ENCODE measurements around the gene LONRF2. TPM values are rescaled to one million over a fixed set of nuclear protein-coding genes. Genes with fewer than 3 reads are reported as not detected.

Gene LONRF2
- total RNA-seq, 4 donors from 2014 or later = 33.6 to 45.1 (median 39.5) TPM

DNA sequence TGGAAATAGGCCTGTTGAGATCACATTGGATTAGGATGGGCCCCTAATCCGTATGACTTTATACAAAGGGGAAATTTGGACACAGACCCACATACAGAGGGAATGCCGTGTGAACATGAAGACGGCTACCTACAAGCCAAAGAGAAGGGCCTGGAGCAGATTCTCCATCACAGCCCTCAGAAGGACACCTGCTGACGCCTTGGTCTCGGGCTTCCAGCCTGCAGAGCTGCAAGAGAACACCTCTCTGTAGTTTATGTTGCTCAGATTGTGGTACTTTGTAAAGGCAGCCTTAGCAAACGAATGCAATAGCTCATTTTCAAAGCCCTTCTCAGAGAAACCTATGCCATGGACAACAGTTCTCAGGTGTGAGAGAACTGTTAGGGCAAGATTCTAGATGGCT, 86.1 kb downstream of the LONRF2 start:
- Histone ChIP-seq H3K9me3 (no peaks in the 10 kb centered on the region), H3K36me3 (no peaks in the 10 kb centered on the region), H3K4me3 (no peak overlapping the region), H3K27me3 (no peaks in the 10 kb centered on the region), H3K4me1 (no peaks in the 10 kb centered on the region), H3K27ac (replicated peaks in 1 of 4) (no peak overlapping the region)
- intact Hi-C loops (cut with DNase I) = no loop called here
- no peak for TF ChIP-seq POLR2A (IDR thresholded peaks at IDR 0.05; ENCODE audit: low read depth)
- no peak for TF ChIP-seq POLR2AphosphoS5 (IDR thresholded peaks at IDR 0.05)
- TF ChIP-seq, protein P1, sequence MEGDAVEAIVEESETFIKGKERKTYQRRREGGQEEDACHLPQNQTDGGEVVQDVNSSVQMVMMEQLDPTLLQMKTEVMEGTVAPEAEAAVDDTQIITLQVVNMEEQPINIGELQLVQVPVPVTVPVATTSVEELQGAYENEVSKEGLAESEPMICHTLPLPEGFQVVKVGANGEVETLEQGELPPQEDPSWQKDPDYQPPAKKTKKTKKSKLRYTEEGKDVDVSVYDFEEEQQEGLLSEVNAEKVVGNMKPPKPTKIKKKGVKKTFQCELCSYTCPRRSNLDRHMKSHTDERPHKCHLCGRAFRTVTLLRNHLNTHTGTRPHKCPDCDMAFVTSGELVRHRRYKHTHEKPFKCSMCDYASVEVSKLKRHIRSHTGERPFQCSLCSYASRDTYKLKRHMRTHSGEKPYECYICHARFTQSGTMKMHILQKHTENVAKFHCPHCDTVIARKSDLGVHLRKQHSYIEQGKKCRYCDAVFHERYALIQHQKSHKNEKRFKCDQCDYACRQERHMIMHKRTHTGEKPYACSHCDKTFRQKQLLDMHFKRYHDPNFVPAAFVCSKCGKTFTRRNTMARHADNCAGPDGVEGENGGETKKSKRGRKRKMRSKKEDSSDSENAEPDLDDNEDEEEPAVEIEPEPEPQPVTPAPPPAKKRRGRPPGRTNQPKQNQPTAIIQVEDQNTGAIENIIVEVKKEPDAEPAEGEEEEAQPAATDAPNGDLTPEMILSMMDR (IDR thresholded peaks at IDR 0.05) = no peak
- TF ChIP-seq EP300 (IDR thresholded peaks at IDR 0.05) = no peak
- no peak for DNase-seq (ENCODE audit: extremely low spot score)
- WGBS = 80% methylated on average over 6 of the region's 6 CpGs

DNA sequence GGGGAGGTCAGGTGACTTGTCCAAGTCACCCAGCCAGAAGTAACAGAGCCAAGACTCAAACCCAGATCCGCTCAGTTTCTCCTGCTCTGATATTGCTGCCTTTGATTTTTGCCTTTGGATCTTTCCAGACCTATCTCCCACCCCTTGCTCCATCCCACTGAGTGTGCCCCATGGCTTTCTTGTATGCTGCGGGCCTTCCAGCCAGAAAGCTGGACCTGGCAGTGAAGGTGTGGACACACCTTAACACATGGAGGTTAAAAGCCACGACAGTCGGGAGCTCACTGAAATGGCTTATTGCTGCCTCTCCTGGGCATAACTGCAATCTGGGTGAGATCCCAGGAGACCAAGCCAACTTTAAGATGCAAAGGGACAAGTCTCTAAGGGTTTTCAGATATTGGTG, 86.7 kb downstream of the LONRF2 start:
- DNase-seq (ENCODE audit: extremely low spot score) = no peak
- WGBS = 87% methylated on average over 4 of the region's 4 CpGs
- no peaks in the 10 kb centered on the region for H3K36me3 ChIP-seq

DNA sequence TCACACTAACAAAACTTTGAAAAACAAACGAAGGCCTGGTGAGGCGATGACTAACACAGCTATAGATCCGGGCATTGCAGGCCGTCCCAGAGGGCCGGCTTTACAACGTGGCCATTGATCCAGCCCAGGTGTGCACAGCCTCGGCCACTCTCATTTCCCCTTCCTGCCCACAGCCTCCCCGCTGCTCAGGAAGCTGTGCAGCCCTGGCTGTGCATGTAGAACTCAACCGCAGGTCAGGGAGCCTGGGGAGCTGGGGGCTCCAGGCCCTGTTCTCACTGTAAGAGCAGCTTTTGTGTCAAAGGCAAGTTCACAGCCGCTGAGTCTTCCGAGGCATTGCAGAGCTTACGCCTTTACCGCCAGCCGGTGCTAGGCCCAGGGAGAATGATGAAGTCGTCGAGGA, 87.2 kb downstream of the LONRF2 start:
- Histone ChIP-seq H3K36me3 (no peaks in the 10 kb centered on the region), H3K9me3 (no peaks in the 10 kb centered on the region), H3K4me3 (no peak overlapping the region), H3K27me3 (no peaks in the 10 kb centered on the region), H3K4me1 (no peaks in the 10 kb centered on the region), H3K27ac (replicated peaks in 1 of 4) (no peak overlapping the region)
- DNase-seq (ENCODE audit: extremely low spot score) = no peak
- intact Hi-C loops (cut with DNase I) = no loop called here
- TF ChIP-seq, protein P1 (IDR thresholded peaks at IDR 0.05) = no peak
- TF ChIP-seq EP300 (IDR thresholded peaks at IDR 0.05) = no peak
- TF ChIP-seq POLR2A (IDR thresholded peaks at IDR 0.05; ENCODE audit: low read depth) = no peak
- no peak for TF ChIP-seq POLR2AphosphoS5 (IDR thresholded peaks at IDR 0.05)
- 63% methylated on average over 10 of the region's 16 CpGs for WGBS

More for the DNA sequence above, 86.7 kb downstream of the LONRF2 start:
- TF ChIP-seq EP300 (IDR thresholded peaks at IDR 0.05) = no peak
- TF ChIP-seq POLR2AphosphoS5 (IDR thresholded peaks at IDR 0.05) = no peak
- TF ChIP-seq POLR2A (IDR thresholded peaks at IDR 0.05; ENCODE audit: low read depth) = no peak
- TF ChIP-seq, protein P1 (IDR thresholded peaks at IDR 0.05) = no peak
- no peak overlapping the region for H3K27ac ChIP-seq (replicated peaks in 1 of 4)
- H3K27me3 ChIP-seq = no peaks in the 10 kb centered on the region
- H3K4me3 ChIP-seq = no peak overlapping the region
- no peaks in the 10 kb centered on the region for H3K4me1 ChIP-seq
- intact Hi-C loops (cut with DNase I) = no loop called here
- no peaks in the 10 kb centered on the region for H3K9me3 ChIP-seq

DNA sequence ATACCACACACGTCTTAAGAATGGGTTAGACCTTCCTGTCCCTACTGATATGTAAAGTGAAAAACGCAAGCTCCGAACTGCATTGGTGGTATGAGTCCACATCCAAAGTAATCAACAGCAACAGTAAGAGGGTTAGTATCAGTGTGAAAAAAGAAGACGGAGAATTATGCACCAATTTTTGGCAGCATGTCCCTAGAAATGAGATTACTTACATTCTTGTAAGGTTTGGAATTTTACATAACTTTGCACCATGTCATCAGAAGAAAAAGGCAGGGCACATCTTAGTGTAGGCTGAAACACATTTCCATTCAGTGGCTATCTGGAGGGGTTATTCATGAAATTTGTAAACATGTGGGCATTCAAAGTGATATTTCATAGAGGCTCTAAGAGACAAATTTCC, 88.2 kb downstream of the LONRF2 start:
- no peak overlapping the region for H3K4me3 ChIP-seq
- H3K4me1 ChIP-seq = no peaks in the 10 kb centered on the region
- no peaks in the 10 kb centered on the region for H3K9me3 ChIP-seq
- no peaks in the 10 kb centered on the region for H3K27me3 ChIP-seq
- 90% methylated on average over 4 of the region's 4 CpGs for WGBS
- no peaks in the 10 kb centered on the region for H3K36me3 ChIP-seq
- H3K27ac ChIP-seq (replicated peaks in 1 of 4) = no peak overlapping the region
- intact Hi-C loops (cut with DNase I) = no loop called here
- TF ChIP-seq POLR2A (IDR thresholded peaks at IDR 0.05; ENCODE audit: low read depth) (no peak), EP300 (IDR thresholded peaks at IDR 0.05) (no peak), POLR2AphosphoS5 (IDR thresholded peaks at IDR 0.05) (no peak)
- TF ChIP-seq, protein P1 (IDR thresholded peaks at IDR 0.05) = no peak
- no peak for DNase-seq (ENCODE audit: extremely low spot score)

DNA sequence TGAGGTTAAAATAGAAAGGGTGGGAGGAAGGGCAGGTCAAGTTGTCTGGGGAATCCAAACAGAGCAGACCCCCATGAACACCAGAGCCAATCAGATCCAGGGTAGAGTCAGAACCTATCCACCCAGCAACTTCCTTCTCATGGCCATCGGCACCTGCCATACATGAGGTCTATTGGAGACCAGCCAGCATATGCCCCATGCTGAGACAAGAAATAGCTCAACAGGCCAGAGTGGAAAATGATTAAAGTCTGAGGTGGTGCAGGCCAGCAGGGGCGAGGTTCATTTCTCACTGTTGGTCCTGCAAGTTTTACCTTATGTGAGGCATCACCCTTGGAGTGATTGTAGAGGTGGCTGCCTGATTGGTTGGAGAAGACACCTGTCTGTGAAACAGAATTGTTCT, 89.2 kb downstream of the LONRF2 start:
- TF ChIP-seq, protein P1 (IDR thresholded peaks at IDR 0.05) = no peak
- TF ChIP-seq EP300 (IDR thresholded peaks at IDR 0.05) (no peak), POLR2AphosphoS5 (IDR thresholded peaks at IDR 0.05) (no peak), POLR2A (IDR thresholded peaks at IDR 0.05; ENCODE audit: low read depth) (no peak)
- no peaks in the 10 kb centered on the region for H3K27me3 ChIP-seq
- H3K4me3 ChIP-seq = no peak overlapping the region
- no peak for DNase-seq (ENCODE audit: extremely low spot score)
- no peaks in the 10 kb centered on the region for H3K36me3 ChIP-seq
- intact Hi-C loops (cut with DNase I) = no loop called here
- H3K4me1 ChIP-seq = no peaks in the 10 kb centered on the region
- H3K9me3 ChIP-seq = no peaks in the 10 kb centered on the region
- 69% methylated on average over 2 of the region's 2 CpGs for WGBS
- no peak overlapping the region for H3K27ac ChIP-seq (replicated peaks in 1 of 4)

Data from esophagus muscularis mucosa (tissue), 4 donors.